GM21381 (cell line): ENCODE data around the gene PIGR.
A peak's percentile ranks its signal among the peaks of the same experiment; 100 is the strongest.

Experiments
- ATAC-seq: cut with Tn5 transposase; IDR thresholded peaks from one replicate; pipeline ENCODE4 v1.9.1; 2021; ENCODE audit warnings: mild to moderate bottlenecking, moderate library complexity; ENCODE audit not compliant: unreplicated experiment

Gene PIGR

DNA sequence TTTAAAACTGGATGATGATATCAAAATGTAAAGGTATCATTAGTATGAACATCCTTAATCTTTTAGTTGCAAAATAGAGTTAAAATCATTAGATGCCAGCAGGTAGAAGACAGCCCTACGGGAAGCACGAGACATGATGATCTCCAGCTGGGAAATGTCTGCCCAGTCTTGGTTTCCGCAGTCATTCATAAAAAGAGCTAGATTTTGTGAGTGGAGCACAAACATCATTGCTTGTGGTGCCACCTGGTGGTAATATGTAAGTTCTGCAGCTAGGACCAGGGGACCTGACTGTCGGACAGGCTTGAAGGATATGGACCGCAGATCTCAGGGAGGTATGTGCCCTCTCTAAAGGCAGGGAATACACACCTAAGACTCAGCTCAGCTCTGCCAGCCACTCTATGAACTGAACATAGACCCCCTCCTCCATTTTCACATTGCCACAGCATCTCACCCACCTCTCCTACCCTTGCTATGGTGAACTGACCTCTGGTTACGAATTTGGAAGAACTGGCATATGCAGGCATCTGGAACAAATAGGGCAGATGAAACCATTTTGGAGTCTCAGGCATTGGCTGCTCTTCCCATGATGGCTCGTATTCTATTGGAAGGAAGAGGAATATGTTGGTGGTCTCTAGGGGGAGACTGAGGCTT lies 33.7 kb downstream of the PIGR start:
- ATAC-seq, result peak; percentile 46

DNA sequence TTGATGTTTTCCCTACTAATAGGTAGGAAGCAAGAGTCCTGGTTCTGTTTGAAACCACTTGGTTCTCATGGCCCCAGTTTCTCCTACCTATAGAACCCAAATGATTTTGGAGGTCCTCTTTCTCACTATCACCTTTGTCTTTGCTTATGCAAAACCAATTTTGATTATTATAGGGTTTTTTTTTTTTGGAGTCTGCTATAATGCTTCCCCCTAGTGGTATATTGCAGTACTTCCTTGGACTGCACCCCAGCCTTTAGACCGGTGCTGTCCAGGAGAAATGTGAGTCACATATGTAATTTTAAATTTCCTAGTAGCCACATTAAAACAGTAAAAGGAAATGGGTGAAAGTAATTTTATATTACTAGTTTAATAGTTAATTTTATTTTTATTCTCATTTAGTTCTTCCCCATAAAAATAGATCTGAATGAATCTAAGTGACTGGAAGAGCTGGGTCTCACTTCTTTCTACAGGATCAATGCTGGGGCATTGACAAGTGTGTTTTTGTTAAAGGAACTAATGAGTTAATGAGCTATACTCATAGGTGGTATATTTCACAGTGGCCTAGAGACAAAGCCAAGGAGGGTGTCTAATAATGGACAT lies 35.1 kb downstream of the PIGR start:
- no peak for ATAC-seq

DNA sequence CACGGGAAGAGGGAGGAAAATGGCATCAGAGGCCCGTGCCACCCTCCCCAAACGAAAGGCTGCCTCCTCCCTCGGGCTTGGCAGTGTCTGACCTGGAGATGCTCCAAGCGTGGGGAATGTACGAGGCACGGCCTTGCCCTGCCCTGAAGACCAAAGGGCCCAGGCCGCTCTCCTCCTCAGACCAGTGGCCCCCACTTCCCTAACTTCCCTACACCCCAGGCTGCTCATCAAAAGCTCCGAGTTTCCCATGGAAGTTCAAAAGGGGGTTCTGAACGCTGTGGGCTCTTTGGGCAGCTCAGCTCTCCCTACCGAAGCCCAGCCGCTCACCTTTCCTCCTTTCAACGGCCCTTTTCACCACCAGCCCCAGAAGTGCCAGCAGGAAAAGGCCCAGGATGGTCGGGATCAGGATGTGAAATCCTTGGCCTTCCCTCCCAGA lies 36.4 kb downstream of the PIGR start:
- no peak for ATAC-seq

DNA sequence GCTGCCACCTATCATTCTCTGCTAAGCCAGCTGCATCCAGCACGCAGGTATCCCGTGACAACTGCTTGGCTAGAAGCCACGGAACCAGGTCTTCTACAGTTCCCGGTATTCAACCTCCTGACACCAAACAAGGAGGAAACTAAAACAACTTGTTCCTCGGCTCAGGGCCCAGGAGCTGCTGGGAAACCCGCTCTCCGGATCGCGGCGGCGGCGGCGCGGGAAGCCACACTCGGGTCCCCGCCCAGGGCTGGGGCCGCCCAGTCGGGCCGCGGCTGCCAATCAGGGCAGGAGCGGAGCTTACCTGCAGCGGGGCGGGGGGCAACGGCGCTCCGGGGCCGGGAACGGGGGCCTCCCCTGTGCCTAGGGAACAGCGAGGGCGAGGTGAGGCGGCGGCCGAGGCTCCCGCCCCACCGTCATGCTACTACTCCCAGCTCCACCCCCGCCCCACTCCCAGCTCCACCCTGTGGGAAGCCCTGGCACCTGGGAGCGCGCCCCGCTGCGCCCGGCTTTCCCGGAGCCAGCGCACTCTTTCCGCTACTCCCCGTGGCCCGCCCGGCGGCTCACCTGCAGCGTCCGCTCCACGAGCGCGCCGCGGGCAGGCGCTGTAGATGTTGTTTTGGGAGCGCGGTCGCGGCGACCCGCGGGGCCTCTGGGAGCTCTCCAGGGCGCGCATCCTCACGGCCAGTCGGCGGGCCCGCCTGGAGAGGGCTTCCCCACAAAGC lies 36.9 kb downstream of the PIGR start:
- ATAC-seq, result no peak

DNA sequence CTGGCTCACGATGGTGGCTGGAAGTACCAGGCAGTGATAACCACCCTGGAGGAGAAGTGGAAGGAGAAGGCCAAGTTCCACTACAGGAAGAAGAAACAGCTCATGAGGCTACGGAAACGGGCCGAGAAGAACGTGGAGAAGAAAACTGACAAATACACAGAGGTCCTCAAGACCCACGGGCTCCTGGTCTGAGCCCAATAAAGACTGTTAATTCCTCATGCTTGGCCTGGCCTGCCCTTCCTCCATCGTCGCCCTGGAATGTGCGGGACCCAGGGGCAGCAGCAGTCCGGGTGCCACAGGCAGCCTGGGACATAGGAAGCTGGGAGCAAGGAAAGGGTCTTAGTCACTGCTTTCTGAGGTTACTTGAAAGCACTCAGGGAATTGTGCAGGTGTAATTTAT lies 38.2 kb downstream of the PIGR start:
- no peak for ATAC-seq

DNA sequence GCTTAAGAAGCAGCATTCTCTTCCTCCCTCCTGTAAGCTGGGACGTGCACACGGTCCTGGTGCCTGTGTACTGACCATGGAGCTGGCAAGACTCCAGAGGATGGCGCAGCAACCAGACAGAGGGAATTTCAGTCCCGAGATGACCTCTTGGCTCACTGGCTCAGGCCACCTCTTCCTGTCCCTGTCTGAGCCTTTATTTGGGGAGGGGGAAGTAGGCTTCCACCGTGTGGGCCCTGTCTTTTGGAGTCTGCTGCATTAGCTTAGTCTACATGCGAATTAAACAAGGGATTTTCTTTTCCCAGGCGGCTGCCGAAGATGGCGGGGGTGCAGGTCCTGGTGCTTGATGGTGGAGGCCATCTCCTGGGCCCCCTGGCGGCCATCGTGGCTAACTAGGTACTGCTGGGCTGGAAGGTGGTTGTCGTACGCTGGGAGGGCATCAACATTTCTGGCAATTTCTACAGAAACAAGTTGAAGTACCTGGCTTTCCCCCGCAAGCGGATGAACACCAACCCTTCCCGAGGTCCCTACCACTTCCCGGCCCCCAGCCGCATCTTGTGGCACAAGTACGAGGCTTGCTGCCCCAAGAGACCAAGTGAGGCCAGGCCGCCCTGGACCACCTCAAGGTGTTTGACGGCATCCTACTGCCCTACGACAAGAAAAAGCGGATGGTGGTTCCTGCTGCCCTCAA lies 38.8 kb downstream of the PIGR start:
- ATAC-seq, result no peak

DNA sequence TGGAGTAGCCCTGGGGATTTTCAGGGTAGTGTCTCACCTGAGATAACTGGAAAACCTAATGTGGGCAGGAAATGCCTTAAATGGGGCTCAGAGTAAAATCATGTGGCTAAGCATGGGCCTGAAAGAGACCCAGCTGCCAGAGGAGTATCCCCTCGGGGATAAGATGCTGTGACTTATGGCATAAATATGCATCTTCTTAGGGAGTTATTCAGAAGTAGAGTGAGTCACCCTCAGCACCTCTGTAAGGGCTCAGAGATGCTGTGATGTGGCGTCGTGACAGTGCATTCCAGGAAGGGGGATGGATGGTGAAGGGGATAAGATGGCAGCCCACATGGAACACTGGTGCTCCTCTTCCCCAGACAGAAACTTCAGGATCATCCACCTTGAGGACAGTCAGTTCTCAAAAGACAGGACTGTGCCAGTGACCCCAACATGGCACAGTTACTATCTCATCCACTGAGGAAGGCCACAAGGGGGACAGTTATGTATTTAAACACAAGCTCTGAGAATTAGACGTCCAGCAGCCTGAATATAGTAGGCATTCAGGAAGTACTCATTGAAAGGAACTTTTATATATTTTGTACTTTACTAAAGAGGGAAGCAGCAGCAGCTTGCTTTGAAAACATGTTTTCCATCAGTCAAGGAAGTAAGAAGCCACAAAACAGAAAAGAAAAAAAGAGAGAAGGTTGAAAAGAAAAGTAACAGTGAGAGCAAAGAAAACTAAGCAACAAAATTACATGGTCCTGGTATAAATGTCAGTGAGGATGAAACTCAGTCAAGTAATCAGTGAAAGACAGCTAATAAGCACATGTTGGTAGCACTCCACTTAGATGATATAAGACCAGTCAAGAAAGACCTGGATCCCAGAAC lies 40.7 kb downstream of the PIGR start:
- ATAC-seq, result no peak

DNA sequence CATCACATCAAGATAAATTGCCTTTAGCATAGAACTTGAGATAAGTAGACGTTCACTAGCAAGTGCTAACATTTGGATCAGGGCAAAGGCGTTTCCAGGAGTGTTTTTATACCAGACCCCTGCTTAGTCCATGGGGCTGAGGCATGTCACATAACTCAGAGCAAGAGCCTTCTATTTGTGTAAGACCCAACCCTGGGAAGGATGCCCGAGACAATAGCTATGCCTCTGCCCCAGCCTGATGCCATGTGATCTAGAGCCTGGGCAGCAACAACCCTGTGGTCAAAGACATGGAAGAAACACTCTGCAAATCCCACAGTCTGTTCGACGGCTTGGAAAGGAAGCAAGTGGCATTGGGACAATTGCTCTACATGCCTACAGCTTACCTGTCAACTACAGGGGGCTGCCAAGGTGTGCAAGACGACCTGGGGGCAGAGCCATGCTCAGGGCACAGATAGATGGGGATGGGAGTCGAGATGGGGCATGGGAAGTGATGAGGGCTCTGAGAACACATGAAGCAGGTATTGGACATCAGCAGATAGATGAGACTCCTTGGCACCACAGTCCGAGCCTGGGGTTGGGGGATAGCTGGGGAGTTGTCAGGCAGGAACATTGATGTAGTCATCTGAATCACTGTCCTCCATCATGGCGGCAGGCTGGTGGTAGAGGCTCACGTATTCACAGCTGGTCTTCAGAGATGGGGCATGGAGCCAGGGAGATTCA lies 41.7 kb downstream of the PIGR start:
- ATAC-seq, result no peak

DNA sequence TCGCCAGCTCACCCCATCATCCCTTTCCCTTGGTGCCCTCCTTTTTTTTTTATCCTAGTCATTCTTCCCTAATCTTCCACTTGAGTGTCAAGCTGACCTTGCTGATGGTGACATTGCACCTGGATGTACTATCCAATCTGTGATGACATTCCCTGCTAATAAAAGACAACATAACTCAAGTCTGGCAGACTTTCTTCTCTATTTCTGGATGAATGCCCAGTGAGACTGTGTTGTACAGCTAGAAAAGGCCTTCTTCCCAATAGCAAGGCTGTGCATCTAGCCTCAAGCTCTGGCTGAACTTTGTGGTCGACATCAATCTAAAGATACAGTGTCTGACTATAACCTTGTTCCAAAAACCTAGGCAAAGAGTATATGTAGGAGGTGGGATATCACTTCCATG lies 42.6 kb downstream of the PIGR start:
- ATAC-seq, result no peak

DNA sequence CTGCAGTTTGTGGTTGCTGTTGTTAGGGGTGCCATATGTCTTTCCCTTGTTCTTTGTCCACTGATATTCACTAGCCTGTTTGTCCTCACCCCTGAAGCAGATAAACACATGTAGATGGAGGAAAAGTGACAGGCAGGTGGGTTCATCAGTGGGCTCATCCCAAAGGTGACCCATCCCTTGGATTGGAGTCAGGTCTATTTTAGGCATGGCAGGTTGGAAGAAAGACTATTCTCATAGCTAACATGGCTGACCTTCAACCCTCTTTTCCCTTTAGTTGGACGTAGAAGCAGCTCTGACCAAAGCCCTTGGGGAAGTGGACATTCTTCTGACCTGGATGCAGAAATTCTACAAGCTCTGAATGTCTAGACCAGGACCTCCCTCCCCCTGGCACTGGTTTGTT lies 43.6 kb downstream of the PIGR start:
- no peak for ATAC-seq

DNA sequence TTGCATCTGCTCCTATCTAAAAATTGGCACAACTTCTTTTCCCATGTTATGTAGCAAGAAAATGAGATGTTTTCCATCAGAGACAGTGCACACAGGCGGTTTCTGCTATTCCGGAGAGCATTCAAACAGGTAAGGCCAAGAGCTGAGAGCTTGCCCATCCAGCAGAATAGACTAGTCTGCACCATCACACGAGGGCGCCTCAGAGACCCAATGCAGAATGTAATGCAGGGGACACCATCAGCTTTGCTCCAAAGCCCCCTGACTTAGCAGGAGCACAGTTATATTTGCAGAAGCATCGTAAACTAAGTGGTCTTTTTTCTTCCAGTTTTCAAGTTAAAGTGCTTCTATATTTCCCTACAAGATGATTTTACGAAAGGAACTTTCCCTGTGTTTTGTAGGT lies 44.3 kb downstream of the PIGR start:
- no peak for ATAC-seq

DNA sequence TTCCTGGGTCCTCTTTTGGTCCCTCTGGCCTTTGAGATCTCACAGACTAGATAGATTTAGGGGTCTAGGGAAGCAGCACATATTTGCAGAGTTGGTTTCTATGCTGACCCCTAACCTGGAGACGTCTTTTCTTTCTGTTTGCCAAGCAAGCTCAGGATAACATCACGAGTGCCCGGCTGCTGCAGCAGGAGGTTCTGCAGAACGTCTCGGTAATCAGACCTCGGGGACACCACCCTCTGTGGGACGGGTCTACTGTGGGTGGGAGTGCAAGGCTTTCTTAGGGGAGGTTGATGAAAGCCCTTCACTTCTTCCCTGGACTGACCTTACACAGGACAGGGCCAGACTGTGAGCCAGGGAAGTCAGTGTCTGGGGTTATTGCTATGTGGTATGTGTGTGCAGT lies 46.1 kb downstream of the PIGR start:
- ATAC-seq, result no peak

DNA sequence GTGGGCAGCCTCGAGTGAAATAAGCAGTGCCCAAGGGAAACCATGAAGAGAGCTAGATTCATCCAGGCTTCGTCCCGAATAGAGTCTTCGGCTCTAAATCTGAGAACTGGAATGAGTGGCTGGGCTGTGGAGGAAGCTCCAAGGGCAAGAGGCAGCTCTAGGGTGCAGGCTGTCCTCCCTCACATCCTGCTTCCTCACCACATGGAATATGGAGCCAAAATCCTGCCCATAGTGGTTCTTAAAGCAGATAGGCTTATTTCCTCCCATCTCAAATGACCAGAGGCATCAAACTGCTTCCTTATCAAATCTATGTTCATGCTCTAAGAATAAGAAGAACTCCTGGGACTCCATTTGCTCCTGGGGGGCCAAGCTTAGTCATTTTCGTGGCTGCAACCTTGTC lies 46.5 kb downstream of the PIGR start:
- ATAC-seq, result no peak

DNA sequence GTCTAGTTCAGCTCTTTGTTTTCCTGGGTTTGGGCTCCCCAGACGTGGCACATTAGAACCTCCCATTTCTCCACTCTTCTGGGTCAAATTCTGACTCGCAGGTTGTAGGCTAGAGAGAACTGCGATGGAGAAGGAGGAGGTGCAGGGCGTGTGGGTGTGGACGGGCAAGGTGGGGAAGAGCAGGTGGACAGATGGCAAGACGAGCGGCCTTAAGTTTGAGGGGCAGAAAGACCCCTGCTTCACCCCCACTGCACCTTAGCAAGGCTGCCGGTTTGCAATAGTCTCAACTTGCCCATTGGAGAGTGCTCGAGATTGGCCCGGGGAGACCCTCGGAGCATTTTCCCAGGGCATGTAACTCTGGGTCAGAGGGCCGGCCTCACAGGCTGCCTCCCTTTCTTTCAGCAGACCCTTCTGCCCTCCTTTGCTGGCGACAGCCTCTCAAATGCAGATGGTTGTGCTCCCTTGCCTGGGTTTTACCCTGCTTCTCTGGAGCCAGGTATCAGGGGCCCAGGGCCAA lies 47.3 kb downstream of the PIGR start:
- no peak for ATAC-seq

DNA sequence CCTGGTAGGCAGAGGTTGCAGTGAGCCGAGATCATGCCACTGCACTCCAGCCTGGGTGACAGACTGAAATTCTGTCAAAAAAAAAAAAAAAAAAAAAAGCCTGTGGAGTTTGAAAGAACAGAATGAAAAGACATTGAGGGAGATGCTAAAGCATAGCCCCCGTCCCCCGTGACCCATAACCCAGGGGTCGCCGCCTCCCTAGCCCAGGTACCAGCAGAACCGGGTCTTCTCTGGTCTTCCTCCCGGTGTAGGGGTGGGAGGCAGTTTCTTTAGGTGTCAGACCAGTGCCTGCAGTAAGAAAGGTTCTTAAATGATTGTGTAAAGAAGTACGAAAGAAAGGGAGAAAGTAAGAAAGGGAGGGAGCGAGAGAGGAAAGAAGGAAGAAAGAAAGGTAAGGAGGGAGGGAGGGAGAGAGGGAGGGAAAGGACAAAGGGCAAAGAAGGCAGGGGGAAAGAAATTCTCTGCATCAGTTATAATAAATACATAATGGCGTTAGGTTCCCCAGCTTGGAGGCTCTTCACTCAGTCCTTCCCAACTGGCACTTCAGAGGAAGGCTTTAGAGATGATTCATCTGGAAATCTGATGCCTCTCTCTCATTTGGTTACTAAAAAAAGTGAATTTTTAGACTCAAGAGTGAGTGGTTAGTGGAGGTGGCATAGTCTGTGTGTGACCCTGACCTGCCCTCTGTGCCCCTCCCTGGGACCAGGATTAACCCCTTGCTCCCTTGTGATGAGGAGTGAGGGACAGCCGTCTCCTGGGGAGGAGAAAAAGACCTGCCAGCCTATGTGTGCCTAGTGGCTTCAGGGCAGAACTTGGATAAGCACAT lies 48.0 kb downstream of the PIGR start:
- ATAC-seq, result no peak

DNA sequence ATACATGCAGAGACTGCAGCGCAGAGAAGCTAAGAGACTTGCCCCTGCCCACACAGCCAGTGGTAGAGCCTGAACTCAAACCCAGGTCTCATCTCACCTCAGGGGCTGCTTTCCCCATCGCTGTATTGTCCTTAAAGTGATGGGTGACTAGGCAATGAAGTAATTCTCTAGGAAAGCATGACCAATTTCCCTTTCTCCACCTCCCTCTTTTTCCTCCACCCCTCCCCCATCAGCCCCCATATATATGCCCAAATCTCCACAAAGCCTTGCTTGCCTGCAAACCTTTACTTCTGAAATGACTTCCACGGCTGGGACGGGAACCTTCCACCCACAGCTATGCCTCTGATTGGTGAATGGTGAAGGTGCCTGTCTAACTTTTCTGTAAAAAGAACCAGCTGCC lies 49.1 kb downstream of the PIGR start, which contains the start of gene IL24:
Gene IL24, plus strand, starts transcription at position 269 of the 400 bp plus-strand sequence. CDS start 390 bp downstream, outside the sequence.
- no peak for ATAC-seq

DNA sequence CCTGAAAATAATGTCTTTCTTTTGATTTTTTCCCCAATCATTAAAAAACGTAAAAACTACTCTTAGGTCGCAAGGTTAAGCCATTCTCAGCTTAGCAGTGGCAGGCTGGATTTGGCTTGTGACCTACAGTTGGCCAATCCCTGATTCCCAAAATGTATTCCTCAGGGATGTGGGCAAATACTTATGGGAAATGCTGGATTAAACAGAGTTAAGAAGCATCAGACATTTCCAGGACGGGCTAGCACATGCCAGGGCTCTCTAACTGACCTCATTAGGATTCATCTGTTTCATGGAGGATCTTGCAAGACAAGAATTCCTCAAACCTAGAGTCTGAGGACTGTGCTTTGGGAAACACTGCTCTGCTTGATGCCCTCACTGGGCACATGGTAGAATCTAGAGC lies 50.0 kb downstream of the PIGR start:
- no peak for ATAC-seq

DNA sequence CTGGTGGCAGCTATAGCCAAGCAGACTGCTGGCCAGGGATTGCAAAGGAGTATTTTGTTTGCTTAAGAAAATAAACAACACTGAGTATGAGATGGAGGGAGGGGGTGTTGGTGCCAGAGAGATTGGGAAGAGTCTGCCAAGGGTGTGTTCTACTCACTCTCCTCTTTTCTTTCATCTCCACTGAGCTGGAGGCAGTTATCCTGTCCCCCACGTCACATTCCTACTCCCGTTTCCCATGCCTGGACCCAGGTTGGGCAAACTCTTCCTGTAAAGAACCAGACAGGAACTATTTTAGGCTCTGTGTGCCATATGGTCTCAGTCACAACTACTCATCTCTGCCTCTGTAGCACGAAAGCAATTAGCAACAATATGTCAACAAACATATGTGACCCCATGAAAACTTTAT lies 50.4 kb downstream of the PIGR start:
- no peak for ATAC-seq

DNA sequence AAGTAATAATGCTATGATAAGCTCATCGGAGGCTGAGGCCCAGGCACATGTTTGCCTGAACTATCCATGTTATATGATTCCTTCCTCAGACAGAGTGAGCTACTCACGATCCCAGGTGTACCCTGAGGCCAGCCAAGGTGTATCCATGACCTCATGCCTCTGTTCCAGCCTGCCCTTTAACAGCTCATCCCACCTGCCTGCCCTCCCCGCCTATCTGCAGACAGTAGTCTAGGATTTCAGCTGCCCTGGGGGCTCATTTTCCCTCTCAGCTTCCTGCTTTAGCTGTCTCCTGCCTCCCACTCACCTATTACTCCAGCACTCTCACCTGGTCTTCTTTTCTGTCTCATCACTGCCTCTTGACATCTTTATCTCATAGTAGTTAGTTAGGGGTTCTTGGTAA lies 50.9 kb downstream of the PIGR start:
- no peak for ATAC-seq
